Peyer's patch (tissue), 4 donors: ENCODE measurements around the gene SFT2D2. TPM values are rescaled to one million over a fixed set of nuclear protein-coding genes. Genes with fewer than 3 reads are reported as not detected.

Experiments
- DNase-seq, 3 donors: peaks; one replicate each; pipeline ENCODE4 v3.0.0-alpha.2; 2017 to 2019
- H3K27ac ChIP-seq, 4 donors: fragments of 200-600 bp; sonication (generic); one replicate each; pipeline ENCODE4 v1.5.1; 2016 to 2019
- H3K27me3 ChIP-seq, 2 donors: fragments of 200-600 bp; sonication (generic); one replicate each; pipeline ENCODE4 v1.5.1; 2019
- H3K36me3 ChIP-seq, 3 donors: fragments of 200-600 bp; sonication (generic); one replicate each; pipeline ENCODE4 v1.5.1; 2016 to 2019
- H3K4me1 ChIP-seq, 4 donors: fragments of 200-600 bp; sonication (generic); one replicate each; pipeline ENCODE4 v1.5.1; 2016 to 2019
- H3K4me3 ChIP-seq, 4 donors: fragments of 200-600 bp; sonication (generic); 1 replicate in 3 of 4; 2 replicates in 1 of 4; pipeline ENCODE4 v1.5.1; 2016 to 2019; ENCODE audit warnings: mild to moderate bottlenecking in 1 of 4
- H3K9me3 ChIP-seq, 4 donors: fragments of 200-600 bp; sonication (generic); one replicate each; pipeline ENCODE4 v1.5.1; 2016 to 2019; ENCODE audit warnings: mild to moderate bottlenecking in 1 of 4
- POLR2A ChIP-seq, 2 donors: fragments of 450-650 bp; IDR thresholded peaks; one replicate each; pipeline ENCODE4 v1.5.1; 2017; ENCODE audit warnings: antibody characterized with exemption in 2 of 2, mild to moderate bottlenecking in 2 of 2, moderate library complexity in 2 of 2
- total RNA-seq, 4 donors: library from RNA; depleted of rRNA; stranded (reverse); fragments of >200 nt; gene quantifications; one replicate each; pipeline ENCODE4 v1.1.0, GENCODE V29; 2016
- TF ChIP-seq, protein P1 (sequence below), 6 experiments: fragments of 450-650 bp in 4 of 6; fragments of 200-600 bp in 2 of 6; sonication (generic) in 1 of 6; IDR thresholded peaks; one replicate each; pipeline ENCODE4 v1.5.1; 2017 to 2019; ENCODE audit warnings: antibody characterized with exemption in 6 of 6, mild to moderate bottlenecking in 3 of 6, moderate library complexity in 1 of 6

The SFT2D2 gene
- total RNA-seq, 4 donors from 2014 or later, result 19.0 to 49.6 (median 38.5) TPM

DNA sequence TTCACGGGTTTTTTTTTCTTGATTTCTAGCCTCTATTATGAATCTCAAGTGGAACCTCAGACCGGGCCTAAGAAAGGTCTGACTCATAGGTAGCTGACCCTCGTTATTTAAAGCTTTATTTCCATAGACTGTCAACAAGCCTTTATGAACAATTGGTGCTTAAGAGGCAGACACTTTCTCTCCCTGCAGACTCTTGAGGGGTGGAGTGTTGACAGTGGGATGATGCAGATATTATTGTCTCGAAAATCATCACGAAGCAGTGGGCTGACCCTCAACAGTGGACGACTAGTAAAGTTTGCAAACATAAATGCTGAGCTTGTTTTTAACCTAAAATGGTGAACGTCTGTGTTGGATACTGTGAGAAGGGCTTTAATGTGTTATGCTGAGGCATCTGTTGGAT lies 1.8 kb downstream of the SFT2D2 start:
- TF ChIP-seq, protein P1, sequence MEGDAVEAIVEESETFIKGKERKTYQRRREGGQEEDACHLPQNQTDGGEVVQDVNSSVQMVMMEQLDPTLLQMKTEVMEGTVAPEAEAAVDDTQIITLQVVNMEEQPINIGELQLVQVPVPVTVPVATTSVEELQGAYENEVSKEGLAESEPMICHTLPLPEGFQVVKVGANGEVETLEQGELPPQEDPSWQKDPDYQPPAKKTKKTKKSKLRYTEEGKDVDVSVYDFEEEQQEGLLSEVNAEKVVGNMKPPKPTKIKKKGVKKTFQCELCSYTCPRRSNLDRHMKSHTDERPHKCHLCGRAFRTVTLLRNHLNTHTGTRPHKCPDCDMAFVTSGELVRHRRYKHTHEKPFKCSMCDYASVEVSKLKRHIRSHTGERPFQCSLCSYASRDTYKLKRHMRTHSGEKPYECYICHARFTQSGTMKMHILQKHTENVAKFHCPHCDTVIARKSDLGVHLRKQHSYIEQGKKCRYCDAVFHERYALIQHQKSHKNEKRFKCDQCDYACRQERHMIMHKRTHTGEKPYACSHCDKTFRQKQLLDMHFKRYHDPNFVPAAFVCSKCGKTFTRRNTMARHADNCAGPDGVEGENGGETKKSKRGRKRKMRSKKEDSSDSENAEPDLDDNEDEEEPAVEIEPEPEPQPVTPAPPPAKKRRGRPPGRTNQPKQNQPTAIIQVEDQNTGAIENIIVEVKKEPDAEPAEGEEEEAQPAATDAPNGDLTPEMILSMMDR (IDR thresholded peaks at IDR 0.05), result no peak
- TF ChIP-seq POLR2A (IDR thresholded peaks at IDR 0.05), result no peak
- no peak for DNase-seq
- Histone ChIP-seq H3K4me3 (peak overlapping the region in 3 of 4 donors; percentile 82 to 94 (median 82)), H3K36me3 (peaks cover 0 to 19% (median 0%) of the 10 kb centered on the region in 3 donors), H3K9me3 (no peaks in the 10 kb centered on the region), H3K4me1 (peaks cover 0 to 49% (median 6%) of the 10 kb centered on the region in 4 donors), H3K27ac (peak overlapping the region in 3 of 4 donors; percentile 77 to 90 (median 84)), H3K27me3 (no peaks in the 10 kb centered on the region)

DNA sequence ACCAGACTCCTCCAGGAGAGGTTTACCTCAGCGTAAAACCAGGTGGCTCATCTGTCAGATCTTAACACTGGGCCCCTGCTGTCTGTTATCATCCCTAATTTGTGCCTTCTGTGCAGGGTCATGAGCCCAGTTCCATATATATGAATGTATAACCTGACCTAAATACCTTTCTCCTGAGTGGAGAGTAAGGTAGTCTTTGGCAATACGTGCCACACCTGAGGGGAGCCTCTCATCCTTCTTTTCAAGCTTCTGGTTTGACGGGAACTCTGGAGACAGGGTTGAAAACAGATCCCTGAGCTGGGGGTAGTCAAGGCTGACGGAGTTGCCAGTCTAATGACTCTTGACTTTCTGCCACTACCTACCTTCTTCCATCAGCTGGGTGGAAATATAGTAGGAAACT lies 4.1 kb downstream of the SFT2D2 start:
- no peaks in the 10 kb centered on the region for H3K27me3 ChIP-seq
- H3K9me3 ChIP-seq, result no peaks in the 10 kb centered on the region
- peaks cover 0 to 52% (median 6%) of the 10 kb centered on the region in 4 donors for H3K4me1 ChIP-seq
- H3K36me3 ChIP-seq, result peaks cover 0 to 42% (median 0%) of the 10 kb centered on the region in 3 donors
- DNase-seq, result no peak
- no peak overlapping the region for H3K27ac ChIP-seq
- no peak overlapping the region for H3K4me3 ChIP-seq
- TF ChIP-seq, protein P1 (IDR thresholded peaks at IDR 0.05), result no peak
- no peak for TF ChIP-seq POLR2A (IDR thresholded peaks at IDR 0.05)

DNA sequence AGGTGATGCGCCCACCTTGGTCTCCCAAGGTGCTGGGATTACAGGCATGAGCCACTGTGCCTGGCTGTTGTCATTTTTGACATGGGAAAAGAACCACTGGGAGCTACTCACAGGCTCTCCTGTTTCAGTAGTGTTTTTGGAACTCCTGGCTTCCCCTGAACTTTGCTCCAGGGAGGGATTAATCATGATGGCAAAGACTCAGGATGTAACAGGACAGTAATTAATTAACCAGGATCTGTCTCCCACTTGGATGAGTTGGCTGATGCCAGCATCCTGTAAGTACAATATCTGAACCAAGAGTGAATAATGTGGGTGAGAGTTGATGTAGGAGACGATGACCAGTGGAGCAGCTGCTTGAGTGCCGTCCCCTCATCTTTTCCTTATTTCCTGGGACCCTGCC lies 4.9 kb downstream of the SFT2D2 start:
- Histone ChIP-seq H3K27me3 (no peaks in the 10 kb centered on the region), H3K4me3 (no peak overlapping the region), H3K9me3 (no peaks in the 10 kb centered on the region), H3K4me1 (peaks cover 0 to 58% (median 6%) of the 10 kb centered on the region in 4 donors), H3K36me3 (peaks cover 0 to 49% (median 0%) of the 10 kb centered on the region in 3 donors), H3K27ac (peak overlapping the region in 1 of 4 donors; percentile 33)
- no peak for TF ChIP-seq POLR2A (IDR thresholded peaks at IDR 0.05)
- TF ChIP-seq, protein P1 (IDR thresholded peaks at IDR 0.05), result no peak
- no peak for DNase-seq

DNA sequence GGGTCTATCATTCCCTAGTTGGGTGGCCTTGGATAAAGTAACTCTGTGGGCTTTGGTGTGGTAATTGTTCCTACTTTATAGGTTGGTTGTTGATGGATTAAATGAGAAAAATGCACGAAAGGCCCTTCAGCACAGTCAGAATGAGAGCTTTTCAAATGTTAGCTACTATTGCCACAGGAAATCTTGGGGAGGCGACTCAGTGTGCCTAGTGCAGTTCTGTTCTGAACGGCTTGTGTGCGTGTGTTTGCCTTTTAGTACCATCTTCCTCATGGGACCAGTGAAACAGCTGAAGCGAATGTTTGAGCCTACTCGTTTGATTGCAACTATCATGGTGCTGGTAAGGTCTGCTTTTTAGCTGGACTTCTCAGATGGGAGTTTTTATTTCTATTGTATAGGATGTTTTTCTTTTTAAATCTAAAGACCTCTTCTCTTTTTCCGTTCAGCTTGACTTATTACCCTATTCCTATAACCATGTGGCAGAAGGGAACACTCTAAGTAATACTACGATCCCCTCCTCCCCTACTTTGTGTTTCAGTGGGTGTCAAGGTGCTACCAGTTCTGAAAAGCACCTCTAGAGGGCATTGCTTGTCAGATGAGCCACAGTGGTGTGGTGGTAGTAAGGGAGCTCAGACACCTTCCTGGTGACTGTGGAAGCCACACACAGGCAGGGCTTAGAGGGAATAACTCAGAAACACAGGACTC lies 9.2 kb downstream of the SFT2D2 start:
- Histone ChIP-seq H3K27ac (no peak overlapping the region), H3K36me3 (peaks cover 0 to 91% (median 0%) of the 10 kb centered on the region in 3 donors), H3K4me3 (no peak overlapping the region), H3K27me3 (no peaks in the 10 kb centered on the region), H3K4me1 (peaks cover 0 to 30% (median 0%) of the 10 kb centered on the region in 4 donors), H3K9me3 (no peaks in the 10 kb centered on the region)
- TF ChIP-seq, protein P1 (IDR thresholded peaks at IDR 0.05), result peak in 5 of 6 experiments; percentile 9 to 55 (median 42)
- no peak for TF ChIP-seq POLR2A (IDR thresholded peaks at IDR 0.05)
- peak in 1 of 3 donors; percentile 54 for DNase-seq

DNA sequence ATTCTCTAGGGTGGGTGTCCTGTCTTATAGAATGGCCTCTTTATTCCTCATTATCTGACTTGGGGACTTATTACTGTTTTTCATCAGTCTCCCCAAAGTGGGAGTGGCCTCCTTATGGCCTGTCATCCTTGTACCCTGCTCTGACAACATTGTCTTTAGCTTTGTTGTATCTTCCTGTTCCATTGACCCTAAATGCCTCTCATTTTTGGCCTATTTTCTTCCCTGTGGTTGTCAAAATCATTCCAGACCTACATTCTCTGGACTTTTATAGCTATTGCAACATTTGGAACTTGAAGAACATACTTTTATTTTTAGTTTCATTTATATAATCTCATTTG lies 9.7 kb downstream of the SFT2D2 start:
- TF ChIP-seq, protein P1 (IDR thresholded peaks at IDR 0.05), result no peak
- TF ChIP-seq POLR2A (IDR thresholded peaks at IDR 0.05), result no peak
- peaks cover 0 to 95% (median 0%) of the 10 kb centered on the region in 3 donors for H3K36me3 ChIP-seq
- no peak overlapping the region for H3K27ac ChIP-seq
- DNase-seq, result no peak
- H3K4me3 ChIP-seq, result no peak overlapping the region
- H3K9me3 ChIP-seq, result no peaks in the 10 kb centered on the region
- peaks cover 0 to 25% (median 0%) of the 10 kb centered on the region in 4 donors for H3K4me1 ChIP-seq
- H3K27me3 ChIP-seq, result no peaks in the 10 kb centered on the region
